Measurements from ENCODE around the gene ZNF664. TPM values are rescaled to one million over a fixed set of nuclear protein-coding genes. Genes with fewer than 3 reads are reported as not detected.

The ZNF664 gene
- total and polyA plus RNA-seq, 2 of the 4 experiments (the other 2 are of a cell fraction), result 29.9 to 32.6 TPM

DNA sequence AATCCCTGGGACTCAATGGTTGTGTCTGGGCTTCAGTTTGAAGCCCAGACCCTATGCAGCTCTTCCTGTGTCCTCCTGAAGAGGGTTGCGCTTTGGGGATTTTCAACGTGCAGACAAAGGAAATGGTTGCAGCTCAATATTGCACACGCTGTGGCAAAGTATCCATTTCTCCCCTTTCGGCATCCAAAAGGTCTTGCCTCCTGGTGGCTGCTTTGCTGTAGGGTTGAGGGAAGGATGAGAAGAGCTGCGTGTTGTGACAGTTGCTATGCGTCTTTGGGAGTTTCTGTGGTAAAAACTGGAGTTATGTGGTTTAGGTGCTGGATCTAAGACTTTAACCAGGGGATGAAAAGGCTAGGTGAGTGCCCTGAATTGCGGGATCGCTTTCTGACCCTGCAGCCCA is 71.0 kb downstream of the ZNF664 start:
- H2AK5ac ChIP-seq (ENCODE audit: low read depth, low read length), result no peak overlapping the region
- H3K4me1 ChIP-seq (ENCODE audit: control insufficient read depth, insufficient read depth, low read length), result no peaks in the 10 kb centered on the region
- no peak overlapping the region for H3K9ac ChIP-seq (ENCODE audit: low read depth, low read length)
- intact Hi-C loops (cut with micrococcal nuclease) (no loop called here), dilution Hi-C loops (cut with HindIII; ENCODE audit: low sequenced_read_pairs, unreplicated experiment) (no loop called here), in situ Hi-C loops (cut with MboI; ENCODE audit: low sequenced_read_pairs) (loop anchor here (5.0 kb wide), 1 partner anchor 858 kb away; no protein-coding TSS in a partner anchor)
- no peaks in the 10 kb centered on the region for H3K79me1 ChIP-seq (ENCODE audit: low read depth in 1 of 2, low read length in 2 of 2)
- ATAC-seq (ENCODE audit: low read depth) (no peak), DNase-seq (no peak)
- ChIA-PET POLR2A (ENCODE audit: unreplicated experiment) (no interaction called here), CTCF (interaction anchor here (0.9 kb wide), 1 partner anchor 10 kb away, joined by 4 read pairs; no protein-coding TSS in a partner anchor)
- H3K18ac ChIP-seq (ENCODE audit: low read depth, low read length), result no peak overlapping the region
- no peak overlapping the region for H3K4ac ChIP-seq (ENCODE audit: low read depth, low read length)
- H2AK9ac ChIP-seq (replicated peaks; ENCODE audit: low read depth, low read length, poor library complexity), result no peak overlapping the region
- TF ChIP-seq CEBPB (IDR thresholded peaks at IDR 0.05; ENCODE audit: low read depth, low read length) (no peak), FOS (IDR thresholded peaks at IDR 0.05; ENCODE audit: low read depth, low read length) (no peak), POLR2A (IDR thresholded peaks at IDR 0.05; ENCODE audit: low read depth, low read length) (no peak), MAZ (IDR thresholded peaks at IDR 0.05; ENCODE audit: borderline replicate concordance, low read depth, low read length) (no peak), RAD21 (IDR thresholded peaks at IDR 0.05; ENCODE audit: low read length) (no peak), CHD1 (IDR thresholded peaks at IDR 0.05; ENCODE audit: low read depth, low read length) (no peak), RCOR1 (IDR thresholded peaks at IDR 0.05; ENCODE audit: insufficient replicate concordance, low read length) (no peak), NFE2L2 (IDR thresholded peaks at IDR 0.05; ENCODE audit: low read depth, low read length) (no peak), ELK1 (IDR thresholded peaks at IDR 0.05; ENCODE audit: borderline replicate concordance, low read depth, low read length) (no peak), USF2 (IDR thresholded peaks at IDR 0.05; ENCODE audit: low read depth, low read length) (no peak), MAFK (IDR thresholded peaks at IDR 0.05; ENCODE audit: low read depth, low read length) (no peak), CTCF (conservative IDR thresholded peaks at IDR 0.05; ENCODE audit: low read depth, low read length) (no peak), BHLHE40 (IDR thresholded peaks at IDR 0.05; ENCODE audit: low read depth, low read length) (no peak), RFX5 (IDR thresholded peaks at IDR 0.05; ENCODE audit: low read depth, low read length) (no peak), MXI1 (IDR thresholded peaks at IDR 0.05; ENCODE audit: borderline replicate concordance, low read depth, low read length) (no peak), SMC3 (IDR thresholded peaks at IDR 0.05; ENCODE audit: low read depth, low read length) (no peak)
- no peaks in the 10 kb centered on the region for H4K20me1 ChIP-seq (ENCODE audit: insufficient read depth, low read length)
- no peak overlapping the region for H3K27ac ChIP-seq (ENCODE audit: insufficient read depth, low read length)
- no peak overlapping the region for H3K56ac ChIP-seq (ENCODE audit: extremely low read depth, insufficient read depth, low read length)
- peaks cover 15% of the 10 kb centered on the region for H3K9me3 ChIP-seq (ENCODE audit: control insufficient read depth, insufficient read depth, low read length)
- H2BK5ac ChIP-seq (ENCODE audit: low read depth, low read length, poor library complexity, severe bottlenecking), result no peak overlapping the region
- no TSS peak for BruUV-seq (replicated peaks)
- peaks cover 3% of the 10 kb centered on the region; the same call in 1 of the 2 replicates for H3K27me3 ChIP-seq (ENCODE audit: control insufficient read depth, insufficient read depth, low read length)
- H3K23ac ChIP-seq (ENCODE audit: low read depth, low read length), result no peak overlapping the region
- no peak overlapping the region for H2BK15ac ChIP-seq (ENCODE audit: low read depth, low read length)
- WGBS, 2 experiments (ENCODE audit: extremely low coverage in 2 of 2, insufficient read length in 1 of 2), result 84% methylated on average over 7 of the region's 8 CpGs; no CpG with 5 or more reads in 1 of the 2 experiments
- no peak overlapping the region for H4K8ac ChIP-seq (ENCODE audit: low read depth in 2 of 2, low read length in 2 of 2)
- no peaks in the 10 kb centered on the region for H3K9me1 ChIP-seq (ENCODE audit: insufficient read depth, low read length)
- H2BK120ac ChIP-seq (ENCODE audit: low read depth, low read length), result no peak overlapping the region
- H4K5ac ChIP-seq (ENCODE audit: low read depth, low read length), result no peak overlapping the region
- no peak overlapping the region for H3K4me2 ChIP-seq (ENCODE audit: low read depth, low read length)
- H2AFZ ChIP-seq (replicated peaks; ENCODE audit: low read length, poor library complexity), result no peak overlapping the region
- H3K36me3 ChIP-seq (ENCODE audit: control insufficient read depth, insufficient read depth, low read length), result no peaks in the 10 kb centered on the region
- H3K14ac ChIP-seq (replicated peaks; ENCODE audit: low read depth, low read length), result no peak overlapping the region
- no peak overlapping the region for H3K4me3 ChIP-seq (ENCODE audit: insufficient read depth, low read depth, low read length)
- H2BK20ac ChIP-seq (ENCODE audit: low read depth, low read length), result no peak overlapping the region
- no peak overlapping the region for H4K91ac ChIP-seq (ENCODE audit: insufficient read depth, low read depth, low read length)

All from IMR-90 (cell line).